NCI-H748 (cell line): ENCODE data around the gene ZNF70.
"Not testable (repeated sequence)": the region's sequence is repeated elsewhere in the genome, so short reads cannot be mapped to it uniquely, and the experiment has no call there.

Experiments
- DNase-seq: peaks from one replicate; lab custom pipeline; 2025; ENCODE audit not compliant: unreplicated experiment; lab: John Stamatoyannopoulos, UW

Gene ZNF70

GRCh38 chr22:23760056-23760455, 9.1 kb upstream of the ZNF70 start:
- DNase-seq: no peak

- no peak for DNase-seq
These were observed 8.7 kb upstream of the ZNF70 start for GRCh38 chr22:23759566-23759965.

GRCh38 chr22:23756891-23757290, 6.0 kb upstream of the ZNF70 start:
- DNase-seq: no peak

GRCh38 chr22:23755711-23756110, 4.8 kb upstream of the ZNF70 start:
- DNase-seq: no peak

- DNase-seq: no peak
These were observed 4.2 kb upstream of the ZNF70 start for GRCh38 chr22:23754980-23755636.

GRCh38 chr22:23754220-23754919, 3.5 kb upstream of the ZNF70 start, which contains the start of gene VPREB3:
Gene VPREB3, minus strand, starts transcription at chr22:23754425. Its CDS starts 62 bp downstream, at chr22:23754363.
- no peak for DNase-seq

- no peak for DNase-seq
These were observed 2.5 kb upstream of the ZNF70 start for GRCh38 chr22:23753385-23753784.

GRCh38 chr22:23752750-23753149, 1.8 kb upstream of the ZNF70 start:
- DNase-seq: no peak

- no peak for DNase-seq
These were observed 1.3 kb upstream of the ZNF70 start for GRCh38 chr22:23752090-23752691.

- peak; percentile 43 for DNase-seq
These were observed 607 bp upstream of the ZNF70 start for GRCh38 chr22:23751441-23751996.

GRCh38 chr22:23750367-23750713, 572 bp downstream of the ZNF70 start:
- DNase-seq: no peak

GRCh38 chr22:23749841-23750301, 1.0 kb downstream of the ZNF70 start:
- no peak for DNase-seq

- DNase-seq: no peak
These were observed 5.1 kb downstream of the ZNF70 start for GRCh38 chr22:23745791-23746190.

- DNase-seq: no peak
These were observed 6.4 kb downstream of the ZNF70 start for GRCh38 chr22:23744485-23744884.

- DNase-seq: no peak
These were observed 6.9 kb downstream of the ZNF70 start for GRCh38 chr22:23744001-23744400.

- no peak for DNase-seq
These were observed 7.6 kb downstream of the ZNF70 start for GRCh38 chr22:23743303-23743705.

GRCh38 chr22:23742505-23743264, 8.2 kb downstream of the ZNF70 start:
- DNase-seq: no peak

GRCh38 chr22:23737696-23738095, 13.2 kb downstream of the ZNF70 start:
- DNase-seq: no peak

GRCh38 chr22:23728108-23728507, 22.8 kb downstream of the ZNF70 start:
- DNase-seq: not testable (repeated sequence)

- DNase-seq: no peak
These were observed 28.2 kb downstream of the ZNF70 start for GRCh38 chr22:23722724-23723123.

- DNase-seq: no peak
These were observed 28.8 kb downstream of the ZNF70 start for GRCh38 chr22:23722160-23722559.
